Measurements from ENCODE around the gene TMEM164. TPM values are rescaled to one million over a fixed set of nuclear protein-coding genes. Genes with fewer than 3 reads are reported as not detected.

Gene TMEM164
- total RNA-seq, 6 experiments from 2014 or later, result 1.3 to 7.9 (median 2.8) TPM

- TF ChIP-seq CTCF (IDR thresholded peaks at IDR 0.05) (no peak), POLR2A (IDR thresholded peaks at IDR 0.05) (no peak)
- no peaks in the 10 kb centered on the region for H3K36me3 ChIP-seq
Observed at GRCh38 chrX:110204986-110205385, 202.1 kb downstream of the TMEM164 start.

GRCh38 chrX:110208092-110208491 lies 205.2 kb downstream of the TMEM164 start:
- Histone ChIP-seq H3K4me1 (no peaks in the 10 kb centered on the region), H3K4me3 (no peak overlapping the region), H3K27me3 (no peaks in the 10 kb centered on the region), H3K27ac (no peak overlapping the region), H3K36me3 (no peaks in the 10 kb centered on the region), H3K9me3 (no peaks in the 10 kb centered on the region)
- ATAC-seq (no peak), DNase-seq (no peak)
- intact Hi-C loops (cut with DNase I), result no loop called here
- TF ChIP-seq POLR2A (IDR thresholded peaks at IDR 0.05) (no peak), CTCF (IDR thresholded peaks at IDR 0.05) (no peak)
- 67% methylated on average over 2 of the region's 2 CpGs for WGBS (ENCODE audit: insufficient coverage, low coverage, low lambda C conversion rate, missing lambda C conversion rate)

More at GRCh38 chrX:110204986-110205385, 202.1 kb downstream of the TMEM164 start:
- ATAC-seq, result no peak
- Histone ChIP-seq H3K27me3 (no peaks in the 10 kb centered on the region), H3K9me3 (no peaks in the 10 kb centered on the region), H3K4me3 (no peak overlapping the region), H3K4me1 (no peaks in the 10 kb centered on the region), H3K27ac (no peak overlapping the region)
- intact Hi-C loops (cut with DNase I), result no loop called here
- no peak for DNase-seq

GRCh38 chrX:110210417-110211139 lies 207.7 kb downstream of the TMEM164 start:
- WGBS (ENCODE audit: insufficient coverage, low coverage, low lambda C conversion rate, missing lambda C conversion rate), result 50% methylated on average over 5 of the region's 5 CpGs
- H3K27me3 ChIP-seq, result no peaks in the 10 kb centered on the region
- ATAC-seq (no peak), DNase-seq (no peak)
- H3K4me1 ChIP-seq, result no peaks in the 10 kb centered on the region
- no peaks in the 10 kb centered on the region for H3K9me3 ChIP-seq
- H3K4me3 ChIP-seq, result no peak overlapping the region
- intact Hi-C loops (cut with DNase I), result no loop called here
- no peak for TF ChIP-seq POLR2A (IDR thresholded peaks at IDR 0.05)
- no peak for TF ChIP-seq CTCF (IDR thresholded peaks at IDR 0.05)
- H3K27ac ChIP-seq, result no peak overlapping the region
- no peaks in the 10 kb centered on the region for H3K36me3 ChIP-seq

- Histone ChIP-seq H3K4me1 (no peaks in the 10 kb centered on the region), H3K27ac (no peak overlapping the region), H3K36me3 (no peaks in the 10 kb centered on the region), H3K27me3 (no peaks in the 10 kb centered on the region), H3K9me3 (no peaks in the 10 kb centered on the region), H3K4me3 (no peak overlapping the region)
- ATAC-seq (no peak), DNase-seq (no peak)
- WGBS (ENCODE audit: insufficient coverage, low coverage, low lambda C conversion rate, missing lambda C conversion rate), result 42% methylated on average over 1 of the region's 1 CpG
- TF ChIP-seq CTCF (IDR thresholded peaks at IDR 0.05), result no peak
- no peak for TF ChIP-seq POLR2A (IDR thresholded peaks at IDR 0.05)
- intact Hi-C loops (cut with DNase I), result no loop called here
Observed at GRCh38 chrX:110211340-110211739, 208.4 kb downstream of the TMEM164 start.

Data from right lobe of liver (tissue), 6 donors.